Measurements from ENCODE around the gene EIF4G3.
"Not testable (repeated sequence)": the region's sequence is repeated elsewhere in the genome, so short reads cannot be mapped to it uniquely, and the experiment has no call there.

The EIF4G3 gene

GRCh38 chr1:21060523-21060922 lies 116.2 kb downstream of the EIF4G3 start:
- no peak for DNase-seq

- no peak for DNase-seq
Measured at GRCh38 chr1:21059021-21059420, 117.7 kb downstream of the EIF4G3 start.

GRCh38 chr1:21058035-21058793 lies 118.5 kb downstream of the EIF4G3 start:
- no peak for DNase-seq

GRCh38 chr1:21053189-21053928 lies 123.3 kb downstream of the EIF4G3 start:
- DNase-seq: not testable (repeated sequence)

- no peak for DNase-seq
Measured at GRCh38 chr1:21052034-21052433, 124.7 kb downstream of the EIF4G3 start.

- no peak for DNase-seq
Measured at GRCh38 chr1:21051177-21051825, 125.4 kb downstream of the EIF4G3 start.

GRCh38 chr1:21050031-21050430 lies 126.7 kb downstream of the EIF4G3 start:
- DNase-seq: no peak

- no peak for DNase-seq
Measured at GRCh38 chr1:21048462-21048861, 128.2 kb downstream of the EIF4G3 start.

- no peak for DNase-seq
Measured at GRCh38 chr1:21046132-21046531, 130.6 kb downstream of the EIF4G3 start.

GRCh38 chr1:21045351-21045750 lies 131.3 kb downstream of the EIF4G3 start:
- no peak for DNase-seq

GRCh38 chr1:21042929-21043605 lies 133.6 kb downstream of the EIF4G3 start:
- no peak for DNase-seq

- DNase-seq: no peak
Measured at GRCh38 chr1:21041541-21041940, 135.2 kb downstream of the EIF4G3 start.

- no peak for DNase-seq
Measured at GRCh38 chr1:21037091-21037490, 139.6 kb downstream of the EIF4G3 start.

- no peak for DNase-seq
Measured at GRCh38 chr1:21035794-21036193, 140.9 kb downstream of the EIF4G3 start.

- no peak for DNase-seq
Measured at GRCh38 chr1:21034725-21035628, 141.7 kb downstream of the EIF4G3 start.

- DNase-seq: no peak
Measured at GRCh38 chr1:21032741-21033140, 144.0 kb downstream of the EIF4G3 start.

- no peak for DNase-seq
Measured at GRCh38 chr1:21030181-21030580, 146.5 kb downstream of the EIF4G3 start.

- DNase-seq: no peak
Measured at GRCh38 chr1:21028520-21029145, 148.1 kb downstream of the EIF4G3 start.

- no peak for DNase-seq
Measured at GRCh38 chr1:21027805-21028204, 148.9 kb downstream of the EIF4G3 start.

- DNase-seq: no peak
Measured at GRCh38 chr1:21024918-21025317, 151.8 kb downstream of the EIF4G3 start.

- DNase-seq: not testable (repeated sequence)
Measured at GRCh38 chr1:21024136-21024896, 152.4 kb downstream of the EIF4G3 start.
